H1 (cell line): ENCODE results near the gene STAT3. TPM values are rescaled to one million over a fixed set of nuclear protein-coding genes. Genes with fewer than 3 reads are reported as not detected.

ENCODE experiments used
- CEBPB ChIP-seq: IDR thresholded peaks from 2 replicates; pipeline ENCODE4 v1.6.1; 2012; ENCODE audit warnings: low read depth, low read length
- GABPA ChIP-seq: IDR thresholded peaks from 2 replicates; pipeline ENCODE4 v1.6.1; 2011; ENCODE audit warnings: mild to moderate bottlenecking, low read length, moderate library complexity, borderline replicate concordance; ENCODE audit not compliant: insufficient read depth
- MAFK ChIP-seq: IDR thresholded peaks from 2 replicates; pipeline ENCODE4 v1.6.1; 2012; ENCODE audit warnings: low read depth, mild to moderate bottlenecking, improper control_type of control experiment, low read length
- NANOG ChIP-seq: IDR thresholded peaks from 2 replicates; pipeline ENCODE4 v1.6.1; 2011; ENCODE audit warnings: low read length, low read depth, mild to moderate bottlenecking, inconsistent platforms; ENCODE audit not compliant: insufficient read depth, poor library complexity, severe bottlenecking
- NRF1 ChIP-seq: IDR thresholded peaks from 2 replicates; pipeline ENCODE4 v1.6.1; 2011; ENCODE audit warnings: mild to moderate bottlenecking, low read depth, low read length, improper control_type of control experiment
- POLR2AphosphoS5 ChIP-seq: IDR thresholded peaks from 2 replicates; pipeline ENCODE4 v1.6.1; 2011; ENCODE audit warnings: low read depth, low read length
- RAD21 ChIP-seq, 2 experiments: IDR thresholded peaks in 1 of 2; conservative IDR thresholded peaks in 1 of 2; 2 replicates each; pipeline ENCODE4 v1.6.1; 2011; ENCODE audit warnings: low read depth in 2 of 2, low read length in 2 of 2, improper control_type of control experiment in 1 of 2, inconsistent platforms in 1 of 2, mild to moderate bottlenecking in 1 of 2, moderate library complexity in 1 of 2
- polyA plus RNA-seq, 7 experiments: library from polyadenylated mRNA; depleted of rRNA in 3 of 7; stranded (reverse) in 5 of 7; unstranded in 2 of 7; fragments of >200 nt in 5 of 7; fragments of 200-250 nt in 2 of 7; gene quantifications; 1 replicate in 5 of 7; 2 replicates in 1 of 7; 4 replicates in 1 of 7; pipeline versions ENCODE4 v1.2.1 to v1.2.3, GENCODE V29; 2011 to 2013; ENCODE audit warnings: missing spikeins in 2 of 7, mixed read lengths in 2 of 7
- total RNA-seq: library from RNA; stranded (reverse); fragmentation: NEBNext Ultra II Directional; extraction: Animal tissue kit (Norgen Biotek cat#: 25700); gene quantifications from 2 replicates; pipeline ENCODE4 v1.2.1, GENCODE V29; 2021

The STAT3 gene
- total and polyA plus RNA-seq, 2 of the 8 experiments (the other 6 are each of a cell fraction or from before 2014, with no cell fraction given), result 38.4 to 94.1 TPM

GRCh38 chr17:42365136-42365535, 23.1 kb downstream of the STAT3 start (continued):
- TF ChIP-seq NRF1 (no peak), CEBPB (no peak), POLR2AphosphoS5 (no peak), RAD21 (IDR thresholded peaks at IDR 0.05 in 1 of 2, conservative IDR thresholded peaks at IDR 0.05 in 1 of 2; ENCODE audit: low read depth in 2 of 2, low read length in 2 of 2) (no peak), GABPA (no peak), MAFK (no peak), NANOG (no peak)
